CD4-positive, alpha-beta T cell (primary cell): Measurements from ENCODE around the gene EEFSEC. TPM values are rescaled to one million over a fixed set of nuclear protein-coding genes. Genes with fewer than 3 reads are reported as not detected.

Experiments
- ATAC-seq: fragments of 200-7000 bp; cut with Tn5 transposase; one replicate; pipeline ENCODE4 v1.10.0; 2022; ENCODE audit warnings: mild to moderate bottlenecking; ENCODE audit not compliant: poor library complexity
- CTCF ChIA-PET: fragments of 350-600 bp; sonication (Branson Sonifier 250); formaldehyde crosslinking; loops from one replicate; lab custom pipeline; 2021; ENCODE audit warnings: antibody characterized with exemption, inconsistent platforms; lab: Charles Lee
- POLR2A ChIA-PET: fragments of 350-600 bp; sonication (Branson Sonifier 250); formaldehyde crosslinking; loops from one replicate; lab custom pipeline; 2021; ENCODE audit warnings: antibody characterized with exemption, inconsistent platforms; lab: Charles Lee
- DNase-seq, 14 experiments: peaks; one replicate each; pipeline ENCODE4 v3.0.0-alpha.2; 2013 to 2020; ENCODE audit warnings: mixed read lengths in 2 of 14
- H3K27ac ChIP-seq, 2 donors: one replicate each; pipeline versions ENCODE4 v1.5.1 to v1.7.0; 2013; ENCODE audit warnings: low read length in 2 of 2, low read depth in 1 of 2, mild to moderate bottlenecking in 1 of 2
- H3K27me3 ChIP-seq, 2 experiments: 1 replicate in 1 of 2; 2 replicates in 1 of 2; pipeline versions ENCODE4 v1.6.1 to v1.7.0; 2013; ENCODE audit warnings: low read length in 2 of 2, control low read depth in 1 of 2, mild to moderate bottlenecking in 1 of 2, moderate library complexity in 1 of 2; ENCODE audit not compliant: insufficient read depth in 2 of 2, control insufficient read depth in 1 of 2
- H3K36me3 ChIP-seq: one replicate; pipeline ENCODE4 v1.6.1; 2013; ENCODE audit warnings: low read length, control low read depth; ENCODE audit not compliant: insufficient read depth
- H3K4me1 ChIP-seq: one replicate; pipeline ENCODE4 v1.6.1; 2013; ENCODE audit warnings: low read length, control low read depth; ENCODE audit not compliant: insufficient read depth
- H3K4me3 ChIP-seq: one replicate; pipeline ENCODE4 v1.5.1; 2013; ENCODE audit warnings: mild to moderate bottlenecking, low read length, moderate library complexity
- H3K9me3 ChIP-seq, 2 experiments: 1 replicate in 1 of 2; 2 replicates in 1 of 2; pipeline versions ENCODE4 v1.6.1 to v1.7.0; 2013; ENCODE audit warnings: low read length in 2 of 2, mild to moderate bottlenecking in 2 of 2, control low read depth in 1 of 2, moderate library complexity in 1 of 2; ENCODE audit not compliant: control insufficient read depth in 1 of 2, insufficient read depth in 1 of 2
- H3K27ac Mint-ChIP-seq: one replicate; pipeline ENCODE4 v1.8.0; 2020; ENCODE audit warnings: mixed read lengths
- H3K27me3 Mint-ChIP-seq: one replicate; pipeline ENCODE4 v1.8.0; 2021; ENCODE audit warnings: mixed read lengths
- H3K36me3 Mint-ChIP-seq: one replicate; pipeline ENCODE4 v1.8.0; 2021; ENCODE audit warnings: low read depth, mixed read lengths
- H3K4me1 Mint-ChIP-seq: one replicate; pipeline ENCODE4 v1.8.0; 2021; ENCODE audit warnings: low read depth, mixed read lengths
- H3K4me3 Mint-ChIP-seq: one replicate; pipeline ENCODE4 v1.8.0; 2020; ENCODE audit warnings: mild to moderate bottlenecking, mixed read lengths
- H3K9me3 Mint-ChIP-seq: one replicate; pipeline ENCODE4 v1.8.0; 2020; ENCODE audit warnings: mixed read lengths
- intact Hi-C, 2 experiments: fragments of 100-400 bp; cut with DNase I in 1 of 2; cut with micrococcal nuclease in 1 of 2; formaldehyde crosslinking; loops; one replicate each; pipeline versions ENCODE4 v1.15.1 to v1.9.0; 2023 to 2025; cut with DNase I, micrococcal nuclease
- total RNA-seq, 174 experiments: library from RNA in 2 of 174; stranded (reverse) in 2 of 174; gene quantifications; one replicate each; pipeline ENCODE4 v1.2.3 and lab custom pipeline; 2021 to 2026
- TF ChIP-seq, protein P1 (sequence below): fragments of 200-600 bp; IDR thresholded peaks from one replicate; pipeline ENCODE4 v1.8.0; 2022; ENCODE audit warnings: antibody characterized with exemption, mild to moderate bottlenecking

Gene EEFSEC
- total RNA-seq, 2 experiments from 2014 or later = 13.1 to 13.9 TPM

DNA sequence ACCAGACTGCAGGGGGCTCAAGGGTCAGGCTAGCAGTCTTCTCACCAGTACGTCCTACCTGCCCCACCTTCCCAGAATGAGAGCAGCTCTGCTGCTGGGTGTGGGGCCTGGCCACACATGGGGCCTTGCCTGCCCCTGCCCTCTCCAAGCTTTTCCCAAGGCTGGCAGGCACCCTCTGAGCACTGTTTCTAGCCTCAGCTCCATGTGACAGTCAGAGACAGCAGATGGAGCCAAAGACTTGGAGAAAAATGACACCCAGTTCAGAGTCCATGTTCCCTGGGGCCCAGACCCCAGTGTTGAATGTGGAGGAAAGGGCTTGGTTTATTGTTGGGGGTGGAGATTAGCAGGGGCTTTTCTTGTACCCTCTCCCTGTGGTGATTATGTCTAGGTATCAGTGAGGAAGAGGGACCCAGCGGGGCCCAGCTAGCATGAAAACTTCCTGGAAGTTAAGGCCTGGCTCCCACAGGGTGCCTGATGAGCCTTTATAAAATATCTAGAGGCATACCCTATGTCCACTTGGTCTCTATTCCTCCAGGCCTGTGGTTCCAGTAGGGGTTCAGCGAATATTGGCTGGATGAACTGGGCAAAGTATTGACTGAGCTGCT, 153.8 kb downstream of the EEFSEC start:
- peak in 3 of 14 experiments; percentile 28 to 44 (median 41) for DNase-seq
- Histone ChIP-seq H3K36me3 (no peaks in the 10 kb centered on the region), H3K27me3 (no peaks in the 10 kb centered on the region), H3K4me1 (peaks cover 14% of the 10 kb centered on the region), H3K4me3 (no peak overlapping the region), H3K27ac (no peak overlapping the region), H3K9me3 (no peaks in the 10 kb centered on the region)
- CTCF ChIA-PET = interaction anchor here (2.2 kb wide), 1 partner anchor 14 kb away, joined by 10 read pairs; no protein-coding TSS in a partner anchor
- POLR2A ChIA-PET = interaction anchor here (0.8 to 3.9 kb wide), 3 partner anchors 11 to 15 kb away, joined by 3 to 15 read pairs (median 11); no protein-coding TSS in a partner anchor
- Mint-ChIP-seq H3K36me3 (peaks cover 40% of the 10 kb centered on the region), H3K27ac (no peak overlapping the region), H3K9me3 (no peaks in the 10 kb centered on the region), H3K4me1 (peaks cover 39% of the 10 kb centered on the region), H3K27me3 (no peaks in the 10 kb centered on the region), H3K4me3 (no peak overlapping the region)
- intact Hi-C loops = loop anchor here in 1 of 2 experiments (5.0 kb wide), 2 partner anchors 190 to 300 kb away; no protein-coding TSS in a partner anchor
- TF ChIP-seq, protein P1, sequence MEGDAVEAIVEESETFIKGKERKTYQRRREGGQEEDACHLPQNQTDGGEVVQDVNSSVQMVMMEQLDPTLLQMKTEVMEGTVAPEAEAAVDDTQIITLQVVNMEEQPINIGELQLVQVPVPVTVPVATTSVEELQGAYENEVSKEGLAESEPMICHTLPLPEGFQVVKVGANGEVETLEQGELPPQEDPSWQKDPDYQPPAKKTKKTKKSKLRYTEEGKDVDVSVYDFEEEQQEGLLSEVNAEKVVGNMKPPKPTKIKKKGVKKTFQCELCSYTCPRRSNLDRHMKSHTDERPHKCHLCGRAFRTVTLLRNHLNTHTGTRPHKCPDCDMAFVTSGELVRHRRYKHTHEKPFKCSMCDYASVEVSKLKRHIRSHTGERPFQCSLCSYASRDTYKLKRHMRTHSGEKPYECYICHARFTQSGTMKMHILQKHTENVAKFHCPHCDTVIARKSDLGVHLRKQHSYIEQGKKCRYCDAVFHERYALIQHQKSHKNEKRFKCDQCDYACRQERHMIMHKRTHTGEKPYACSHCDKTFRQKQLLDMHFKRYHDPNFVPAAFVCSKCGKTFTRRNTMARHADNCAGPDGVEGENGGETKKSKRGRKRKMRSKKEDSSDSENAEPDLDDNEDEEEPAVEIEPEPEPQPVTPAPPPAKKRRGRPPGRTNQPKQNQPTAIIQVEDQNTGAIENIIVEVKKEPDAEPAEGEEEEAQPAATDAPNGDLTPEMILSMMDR = no peak
- no peak for ATAC-seq

DNA sequence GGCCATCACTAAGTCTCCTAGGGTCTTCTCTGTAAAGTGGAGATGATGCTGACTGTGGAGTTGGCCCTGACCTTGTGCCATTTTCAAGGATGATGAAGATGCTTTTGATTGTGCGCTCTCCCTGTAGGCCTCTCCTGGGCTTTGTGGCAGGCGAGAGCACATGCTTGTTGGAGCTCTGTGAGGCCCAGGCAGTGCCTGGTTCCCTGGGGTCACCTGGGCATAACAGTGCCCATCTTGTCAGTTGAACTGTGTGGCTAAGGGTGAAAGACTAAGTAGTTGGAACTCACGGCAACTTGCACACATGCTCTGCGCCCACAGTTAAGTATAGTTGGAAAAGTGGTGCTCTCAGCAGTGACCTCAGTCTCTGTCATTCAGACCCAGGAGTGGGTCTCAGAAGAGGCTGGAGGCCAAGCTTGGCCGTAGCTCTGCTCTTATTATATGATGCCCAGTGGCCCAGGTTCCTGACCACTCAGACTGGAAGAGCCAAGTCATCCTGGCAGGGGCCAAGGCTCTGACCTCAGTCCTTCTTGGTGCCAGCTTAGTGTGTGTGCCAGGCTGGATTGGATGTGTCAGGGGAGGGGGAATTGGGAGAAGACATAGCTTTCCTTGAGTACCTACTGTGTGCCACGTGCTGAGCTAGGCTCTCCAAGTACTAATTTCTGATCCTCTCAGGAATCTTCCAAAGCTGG, 154.6 kb downstream of the EEFSEC start:
- ChIA-PET POLR2A (interaction anchor here (0.8 to 3.9 kb wide), 5 partner anchors 9 to 14 kb away, joined by 3 to 15 read pairs (median 3); no protein-coding TSS in a partner anchor), CTCF (interaction anchor here (2.2 kb wide), 1 partner anchor 14 kb away, joined by 10 read pairs; no protein-coding TSS in a partner anchor)
- no peaks in the 10 kb centered on the region for H3K27me3 ChIP-seq
- peaks cover 20% of the 10 kb centered on the region for H3K4me1 ChIP-seq
- H3K36me3 ChIP-seq = no peaks in the 10 kb centered on the region
- H3K4me3 Mint-ChIP-seq = no peak overlapping the region
- H3K4me1 Mint-ChIP-seq = peaks cover 44% of the 10 kb centered on the region
- H3K9me3 ChIP-seq = no peaks in the 10 kb centered on the region
- peaks cover 40% of the 10 kb centered on the region for H3K36me3 Mint-ChIP-seq
- H3K9me3 Mint-ChIP-seq = no peaks in the 10 kb centered on the region
- no peak overlapping the region for H3K4me3 ChIP-seq
- intact Hi-C loops = loop anchor here in 1 of 2 experiments (5.0 kb wide), 2 partner anchors 189 to 299 kb away; no protein-coding TSS in a partner anchor
- no peak for DNase-seq
- no peak overlapping the region for H3K27ac ChIP-seq
- H3K27me3 Mint-ChIP-seq = no peaks in the 10 kb centered on the region
- TF ChIP-seq, protein P1 = no peak
- H3K27ac Mint-ChIP-seq = no peak overlapping the region
- no peak for ATAC-seq

DNA sequence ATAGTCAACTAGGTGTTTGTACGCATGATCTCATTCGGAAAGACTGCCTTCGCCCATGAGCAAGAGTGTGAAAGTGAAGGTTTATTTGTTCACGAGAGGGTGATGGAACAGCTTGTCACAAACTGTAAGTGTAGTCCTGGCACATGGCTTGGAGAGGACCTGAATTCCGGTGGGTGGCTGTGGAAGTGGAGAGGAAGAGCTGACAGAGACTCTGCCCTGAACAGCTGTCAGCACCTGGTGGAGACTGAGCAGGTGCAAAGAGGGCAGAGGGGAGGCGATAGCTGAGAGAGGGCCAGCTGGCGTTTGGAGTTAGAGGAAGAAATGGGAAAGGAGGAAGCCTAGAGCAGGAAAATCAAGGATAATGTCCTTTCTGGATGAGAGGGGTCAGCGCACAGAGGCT, 155.7 kb downstream of the EEFSEC start:
- no peaks in the 10 kb centered on the region for H3K9me3 ChIP-seq
- H3K4me3 Mint-ChIP-seq = no peak overlapping the region
- no peak overlapping the region for H3K4me3 ChIP-seq
- H3K27ac ChIP-seq = no peak overlapping the region
- H3K36me3 ChIP-seq = no peaks in the 10 kb centered on the region
- no peaks in the 10 kb centered on the region for H3K9me3 Mint-ChIP-seq
- peaks cover 31% of the 10 kb centered on the region for H3K4me1 ChIP-seq
- H3K27me3 Mint-ChIP-seq = no peaks in the 10 kb centered on the region
- ATAC-seq (no peak), DNase-seq (no peak)
- intact Hi-C loops = loop anchor here in 1 of 2 experiments (5.0 kb wide), 2 partner anchors 188 to 298 kb away; no protein-coding TSS in a partner anchor
- no peaks in the 10 kb centered on the region for H3K27me3 ChIP-seq
- H3K36me3 Mint-ChIP-seq = peaks cover 35% of the 10 kb centered on the region
- H3K27ac Mint-ChIP-seq = no peak overlapping the region
- TF ChIP-seq, protein P1 = no peak
- POLR2A ChIA-PET = interaction anchor here (1.0 to 3.9 kb wide), 5 partner anchors 7 to 13 kb away, joined by 3 to 15 read pairs (median 3); no protein-coding TSS in a partner anchor
- CTCF ChIA-PET = no interaction called here
- peaks cover 48% of the 10 kb centered on the region for H3K4me1 Mint-ChIP-seq
